GM08714 (cell line): ENCODE data around the gene MALT1.

Experiments
- H3K4me3 ChIP-seq: fragments of 200-500 bp; sonication (Bioruptor generic); 2 replicates; pipeline ENCODE4 v1.5.1; 2014; ENCODE audit warnings: mild to moderate bottlenecking, low read length, inconsistent platforms
- ZNF274 ChIP-seq: IDR thresholded peaks from 2 replicates; pipeline ENCODE4 v1.6.1; 2012; ENCODE audit warnings: mild to moderate bottlenecking, low read depth, low read length

The MALT1 gene

DNA sequence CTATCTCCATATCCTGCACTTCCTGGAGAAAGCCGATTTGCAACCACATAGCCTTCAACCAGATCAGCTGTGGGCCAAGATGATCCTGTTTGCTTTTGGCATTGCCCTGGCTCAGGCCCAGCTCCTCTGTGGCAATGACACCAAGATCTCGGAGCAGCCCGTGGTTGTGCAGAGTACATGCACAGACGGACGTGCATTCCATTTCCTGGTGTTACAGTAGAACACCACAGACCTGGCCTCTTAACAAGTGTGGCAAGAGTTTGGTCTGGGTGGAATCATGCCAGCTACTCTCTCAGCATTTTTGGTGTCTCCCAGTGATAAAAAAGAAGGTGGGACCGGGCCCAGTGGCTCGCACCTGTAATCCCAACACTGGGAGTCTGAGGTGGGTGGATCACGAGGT is 20.0 kb downstream of the MALT1 start:
- no peak overlapping the region for H3K4me3 ChIP-seq
- TF ChIP-seq ZNF274: no peak

DNA sequence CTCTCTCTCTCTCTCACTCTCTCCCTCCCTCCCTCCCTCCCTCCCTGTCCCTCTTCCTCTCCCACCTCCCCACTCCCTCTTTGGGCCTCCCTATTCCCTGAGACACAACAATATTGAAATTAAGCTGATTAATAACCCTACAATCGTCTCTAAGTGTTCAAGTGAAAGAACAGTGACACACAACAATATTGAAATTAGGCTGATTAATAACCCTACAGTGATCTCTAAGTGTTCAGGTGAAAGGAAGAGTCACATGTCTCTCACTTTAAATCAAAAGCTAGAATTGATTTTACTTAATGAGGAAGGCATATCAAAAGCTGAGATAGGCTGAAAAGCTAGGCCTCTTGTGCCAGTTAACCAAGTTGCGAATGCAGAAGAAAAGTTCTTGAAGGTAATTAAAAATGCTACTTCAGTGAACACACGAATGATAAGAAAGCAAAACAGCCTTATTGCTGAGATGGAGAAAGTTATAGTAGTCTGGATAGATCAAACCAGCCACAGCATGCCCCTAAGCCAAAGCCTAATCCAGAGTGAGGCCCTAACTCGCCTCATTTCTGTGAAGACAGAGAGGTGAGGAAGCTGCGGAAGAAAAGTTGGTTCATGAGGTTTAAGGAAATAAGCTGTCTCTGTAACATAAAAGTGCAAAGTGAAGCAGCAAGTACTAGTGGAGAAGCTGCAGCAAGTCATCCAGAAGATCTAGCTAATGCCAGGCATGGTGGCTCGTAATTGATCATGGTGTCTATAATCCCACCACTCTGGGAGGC is 21.3 kb downstream of the MALT1 start:
- H3K4me3 ChIP-seq: no peak overlapping the region
- no peak for TF ChIP-seq ZNF274

DNA sequence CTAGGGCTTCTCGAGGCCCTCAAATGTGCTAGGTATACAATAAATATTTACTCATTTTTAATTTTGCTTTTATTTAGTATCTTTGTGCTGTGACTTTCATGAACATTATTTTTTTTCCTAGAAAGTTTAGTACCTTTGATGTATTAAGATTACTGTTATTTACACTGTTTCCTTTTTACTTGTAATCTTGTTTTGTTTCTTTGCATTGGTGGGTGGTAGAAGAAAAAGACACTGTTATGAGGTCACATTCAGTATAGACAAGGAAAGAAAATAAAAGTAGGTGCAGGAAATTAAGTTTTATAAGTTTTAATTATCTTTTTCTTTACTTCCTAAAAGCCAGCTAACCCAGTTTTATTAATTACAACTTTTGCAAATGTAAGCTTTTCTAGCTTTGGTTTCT is 23.0 kb downstream of the MALT1 start:
- H3K4me3 ChIP-seq: no peak overlapping the region
- no peak for TF ChIP-seq ZNF274

DNA sequence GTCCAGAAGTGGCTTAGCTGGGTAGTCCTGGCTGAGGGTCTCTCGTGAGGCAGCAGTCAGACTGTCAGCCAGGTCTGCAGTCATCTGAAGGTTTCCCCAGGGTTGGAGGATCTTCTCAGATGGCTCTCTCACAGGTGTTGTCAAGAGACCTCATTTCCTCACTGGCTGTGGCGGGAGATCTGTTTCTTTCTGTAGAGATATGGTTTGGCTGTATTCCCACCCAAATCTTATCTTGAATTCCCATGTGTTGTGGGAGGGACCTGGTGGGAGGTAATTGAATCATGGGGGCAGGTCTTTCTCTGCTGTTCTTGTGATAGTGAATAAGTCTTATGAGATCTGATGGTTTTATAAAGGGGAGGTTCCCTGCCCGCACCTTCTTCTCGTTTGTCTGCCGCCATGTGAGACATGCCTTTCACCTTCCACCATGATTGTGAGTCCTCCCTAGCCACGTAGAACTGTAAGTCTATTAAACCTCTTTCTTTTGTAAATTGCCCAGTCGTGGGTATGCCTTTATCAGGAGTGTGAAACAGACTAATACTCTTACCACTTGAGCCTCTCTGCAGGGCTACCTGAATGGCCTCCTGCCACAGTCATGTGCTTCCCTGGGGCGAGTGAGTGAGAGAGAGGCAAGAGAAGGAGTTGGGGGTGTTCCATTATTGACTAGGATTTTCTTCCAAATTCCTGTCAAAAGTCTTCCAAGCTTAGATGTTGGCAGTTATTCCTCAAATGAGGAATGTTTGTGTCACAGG is 23.6 kb downstream of the MALT1 start:
- TF ChIP-seq ZNF274: no peak
- H3K4me3 ChIP-seq: no peak overlapping the region

DNA sequence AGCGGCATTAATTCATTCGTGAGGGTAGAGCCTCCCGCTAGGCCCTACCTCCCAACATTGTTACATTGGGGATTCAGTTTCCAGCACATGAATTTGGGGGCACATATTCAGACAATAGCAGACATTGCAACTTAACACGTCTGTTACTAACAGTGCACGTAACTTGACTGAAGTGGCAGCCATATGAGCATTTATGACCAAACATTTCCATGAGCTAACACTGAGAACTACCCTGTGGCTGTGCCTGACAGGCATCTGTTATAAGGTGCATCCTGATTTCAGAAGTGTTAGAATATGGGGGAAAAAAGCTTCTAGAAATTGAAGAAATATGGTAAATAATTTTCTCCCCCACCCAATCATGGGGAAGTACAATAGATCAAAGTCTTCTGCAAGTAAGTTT is 24.5 kb downstream of the MALT1 start:
- H3K4me3 ChIP-seq: no peak overlapping the region
- TF ChIP-seq ZNF274: no peak

DNA sequence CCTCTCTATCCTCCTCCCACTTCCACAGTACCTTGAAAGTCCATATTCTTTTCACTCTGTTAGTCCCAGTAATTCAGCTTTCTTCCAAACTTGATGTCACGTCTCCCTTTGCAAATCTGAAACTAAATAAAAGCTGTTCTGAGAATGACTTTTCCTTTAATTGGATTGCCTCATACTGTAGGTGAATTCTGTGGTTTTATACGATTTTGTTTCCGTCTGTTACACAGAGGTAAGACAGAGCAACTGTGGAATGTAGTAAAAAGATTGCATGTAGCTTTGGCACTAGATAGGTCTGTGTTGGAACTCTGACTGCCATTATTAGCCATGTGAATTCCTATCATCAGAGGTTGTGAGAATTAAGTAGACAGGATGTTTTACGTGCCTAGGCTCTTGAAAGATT is 25.9 kb downstream of the MALT1 start:
- TF ChIP-seq ZNF274: no peak
- no peak overlapping the region for H3K4me3 ChIP-seq

DNA sequence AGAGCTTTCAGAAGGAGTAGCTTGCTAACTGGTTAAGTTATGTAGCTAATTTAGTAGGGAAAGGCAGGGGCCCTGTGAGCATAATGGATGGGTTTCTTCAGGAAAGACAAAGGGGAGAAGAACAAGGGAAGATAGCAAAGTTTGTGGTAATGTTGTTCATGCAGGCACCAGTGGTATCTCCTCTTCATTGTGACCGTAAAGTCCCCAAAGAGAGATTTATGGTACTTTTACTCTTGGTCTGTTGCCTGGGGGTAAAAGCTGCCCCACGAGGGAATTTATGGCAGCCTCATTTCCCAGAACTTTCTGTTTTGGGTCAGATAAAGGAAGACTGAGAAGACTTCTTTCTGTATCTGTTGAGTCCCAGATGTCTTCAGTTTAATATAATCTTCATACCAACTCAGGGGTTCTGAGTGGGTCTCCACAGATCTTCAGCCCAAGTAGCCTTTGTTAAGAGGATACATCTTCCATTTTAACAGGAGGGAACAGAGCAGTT is 27.5 kb downstream of the MALT1 start:
- TF ChIP-seq ZNF274: no peak

DNA sequence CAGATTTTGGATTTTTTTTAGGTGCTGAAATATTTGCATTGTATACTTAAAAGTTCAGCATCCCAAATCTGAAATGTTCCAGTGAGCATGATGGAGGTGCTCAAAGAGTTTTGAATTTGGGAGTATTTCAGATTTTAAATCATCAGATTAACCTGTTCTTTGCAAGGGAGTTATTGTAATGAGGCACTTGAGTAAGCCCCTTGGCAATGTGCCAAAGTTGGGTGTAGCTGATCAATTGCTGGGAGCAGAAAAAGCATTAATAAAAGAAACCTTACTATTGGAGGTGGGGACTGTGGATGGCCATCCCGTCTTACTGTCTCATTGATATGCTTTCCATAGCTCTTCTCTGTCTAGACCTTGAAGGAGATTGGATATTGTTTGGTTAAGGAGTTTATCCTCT is 28.3 kb downstream of the MALT1 start:
- no peak overlapping the region for H3K4me3 ChIP-seq
- no peak for TF ChIP-seq ZNF274

More for the DNA sequence above, 27.5 kb downstream of the MALT1 start:
- H3K4me3 ChIP-seq: no peak overlapping the region

DNA sequence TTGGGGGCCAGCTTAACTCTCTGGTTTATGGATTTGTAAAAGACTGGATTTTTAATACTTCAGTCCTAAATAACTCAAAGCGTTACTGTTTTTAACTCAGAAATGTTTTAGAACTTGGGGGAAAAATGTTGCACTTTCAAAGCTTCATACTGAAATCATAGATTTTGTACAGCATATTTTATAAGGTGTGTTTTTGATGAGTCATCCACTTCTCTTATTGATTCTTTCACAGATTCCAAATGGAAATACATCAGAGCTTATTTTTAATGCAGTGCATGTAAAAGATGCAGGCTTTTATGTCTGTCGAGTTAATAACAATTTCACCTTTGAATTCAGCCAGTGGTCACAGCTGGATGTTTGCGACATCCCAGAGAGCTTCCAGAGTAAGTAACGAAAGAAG is 28.9 kb downstream of the MALT1 start:
- TF ChIP-seq ZNF274: no peak
- H3K4me3 ChIP-seq: no peak overlapping the region

DNA sequence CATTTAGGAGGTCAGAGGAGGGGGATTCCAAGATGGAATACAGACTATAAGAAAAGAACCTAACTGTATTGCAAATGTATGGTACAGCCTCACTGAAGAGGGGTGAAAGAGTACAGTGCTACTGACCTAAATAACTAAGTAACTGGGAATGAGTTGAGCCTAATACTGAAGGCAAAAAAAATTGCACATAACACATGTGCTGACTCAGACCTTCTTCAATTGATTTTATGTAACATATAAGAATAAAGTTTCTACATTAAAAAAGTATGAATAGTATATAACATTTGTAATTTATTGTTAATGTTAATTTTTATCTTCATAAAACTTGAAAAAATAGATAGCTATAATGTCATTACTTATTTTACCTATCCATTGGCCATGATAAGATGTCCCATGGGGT is 41.7 kb downstream of the MALT1 start:
- H3K4me3 ChIP-seq: no peak overlapping the region
- TF ChIP-seq ZNF274: no peak

DNA sequence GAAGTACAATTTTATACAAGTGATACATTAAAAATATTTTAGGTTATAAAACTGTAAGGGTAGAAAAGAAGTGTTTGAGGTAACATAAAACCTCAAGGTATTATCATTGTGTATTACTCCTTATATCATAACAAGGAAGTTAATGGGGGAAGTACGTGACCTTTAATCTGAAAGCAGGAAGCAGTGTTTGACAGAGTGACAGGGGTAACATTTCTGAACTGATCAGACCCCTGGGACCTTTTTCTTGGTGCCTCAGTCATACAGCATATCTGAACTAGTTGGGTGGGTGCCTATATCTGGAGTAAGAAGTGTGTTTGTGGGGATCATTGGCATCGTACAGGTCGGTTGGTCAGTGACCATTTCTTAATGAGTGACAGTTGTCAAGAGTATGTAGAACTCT is 43.0 kb downstream of the MALT1 start:
- TF ChIP-seq ZNF274: no peak
- no peak overlapping the region for H3K4me3 ChIP-seq

DNA sequence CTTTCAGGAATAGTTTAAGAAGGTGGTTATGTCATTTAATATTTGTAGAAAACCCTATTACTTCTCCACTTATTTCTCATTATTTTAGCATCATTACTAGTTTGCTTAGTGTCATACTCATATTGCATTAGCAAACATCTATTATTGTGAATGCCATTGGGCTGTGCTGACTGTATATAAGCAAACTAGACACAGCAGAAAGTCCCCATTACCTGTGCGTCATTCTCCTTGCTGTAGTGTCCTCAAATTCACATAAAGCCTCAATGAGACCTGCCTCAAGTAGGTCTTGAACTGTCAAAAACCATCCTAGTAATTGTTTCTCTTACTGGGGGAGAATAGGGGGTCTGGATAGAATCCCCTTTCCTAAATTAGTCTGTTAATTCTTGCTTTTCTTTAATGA is 43.6 kb downstream of the MALT1 start:
- TF ChIP-seq ZNF274: no peak
- H3K4me3 ChIP-seq: no peak overlapping the region

DNA sequence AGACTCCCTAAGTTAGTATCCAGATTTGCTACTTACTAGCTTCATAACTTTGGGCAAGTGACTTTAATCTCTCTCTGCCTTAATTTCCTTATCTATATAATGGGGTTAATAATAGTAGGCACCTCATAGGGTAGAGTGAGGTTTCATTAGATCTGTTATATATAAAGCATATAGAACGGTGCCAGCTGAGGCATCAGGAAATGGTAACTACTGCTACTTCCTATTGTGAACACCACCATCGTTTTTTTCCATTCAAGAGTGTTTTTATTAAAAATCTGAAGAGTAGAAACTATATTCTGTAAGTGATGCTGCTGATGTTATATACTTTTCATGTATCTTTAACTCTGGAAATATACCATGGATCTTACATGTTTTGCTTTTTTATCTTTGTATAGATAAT is 44.3 kb downstream of the MALT1 start:
- TF ChIP-seq ZNF274: no peak
- no peak overlapping the region for H3K4me3 ChIP-seq

DNA sequence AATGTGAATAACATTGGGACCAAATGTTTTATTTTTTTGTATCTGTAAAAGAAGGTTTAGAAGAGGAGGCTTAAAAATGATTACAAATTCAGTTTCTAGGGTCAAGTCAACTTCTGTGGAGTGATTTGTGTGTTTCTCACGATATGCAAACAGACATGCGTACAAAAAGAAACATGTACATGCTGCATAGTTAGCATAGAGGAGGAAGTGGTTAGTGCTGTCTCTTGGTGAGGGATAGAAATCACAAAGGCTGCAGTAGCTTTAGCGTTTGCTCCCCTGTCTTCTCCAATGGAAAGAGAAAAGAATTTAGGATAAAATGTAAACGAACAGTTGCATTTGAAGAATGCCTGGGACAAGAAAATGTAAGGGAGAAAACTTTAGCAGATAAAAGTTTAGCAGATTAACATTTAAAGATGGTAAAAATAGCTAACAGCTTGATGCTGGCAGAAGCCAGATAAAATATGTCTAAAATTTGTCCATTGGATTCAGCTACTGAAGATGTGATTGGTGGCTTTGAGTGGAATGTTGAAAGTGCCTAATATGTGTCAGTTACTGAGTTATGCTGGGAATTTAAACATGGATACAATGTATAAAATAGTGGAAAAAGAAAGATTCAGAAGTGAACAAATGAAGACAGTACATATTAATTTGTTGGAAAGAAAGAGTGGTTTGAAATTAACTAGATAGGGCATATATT is 44.9 kb downstream of the MALT1 start:
- TF ChIP-seq ZNF274: no peak
- H3K4me3 ChIP-seq: no peak overlapping the region
